Endothelial cell of umbilical vein (primary cell): ENCODE results near the gene TCF15. TPM values are rescaled to one million over a fixed set of nuclear protein-coding genes. Genes with fewer than 3 reads are reported as not detected.

Source experiments
- BruUV-seq: library from RNA; stranded (reverse); fragments of 400-500 nt; replicated peaks from 2 replicates; lab custom pipeline; 2021; lab: Mats Ljungman, UMichigan
- CTCF ChIA-PET: fragments of 300-600, 350-600 bp; sonication (Branson Sonifier 250); formaldehyde crosslinking; loops from one replicate; lab custom pipeline; 2021; ENCODE audit warnings: antibody characterized with exemption, inconsistent platforms; lab: Charles Lee
- POLR2A ChIA-PET: fragments of 300-600, 350-600 bp; sonication (Branson Sonifier 250); formaldehyde crosslinking; loops from one replicate; lab custom pipeline; 2021; ENCODE audit warnings: antibody characterized with exemption, inconsistent platforms; lab: Charles Lee
- DNase-seq: peaks from one replicate; pipeline ENCODE4 v3.0.0-alpha.2; 2011; ENCODE audit warnings: low read depth, low spot score
- FAIRE-seq: peaks from 2 replicates; lab custom pipeline; 2011; peaks lifted over from hg19 to GRCh38; lab: Jason Lieb, UNC
- H2AFZ ChIP-seq: 2 replicates; pipeline ENCODE4 v1.6.0; 2012; ENCODE audit warnings: low read depth, low read length, control low read depth, inconsistent platforms
- H3K27ac ChIP-seq: 2 replicates; pipeline ENCODE4 v1.5.1; 2011; ENCODE audit warnings: low read depth, mild to moderate bottlenecking, control low read depth, low read length, moderate library complexity; ENCODE audit not compliant: insufficient read depth
- H3K27me3 ChIP-seq, 2 experiments: 2 replicates each; pipeline versions ENCODE4 v1.6.0 to v1.6.1; 2011; ENCODE audit warnings: low read length in 2 of 2, mixed read lengths in 1 of 2; ENCODE audit not compliant: control insufficient read depth in 2 of 2, insufficient read depth in 2 of 2
- H3K36me3 ChIP-seq, 2 experiments: 2 replicates in 1 of 2; 3 replicates in 1 of 2; pipeline ENCODE4 v1.5.1; 2011; ENCODE audit warnings: low read length in 2 of 2, mild to moderate bottlenecking in 1 of 2, moderate library complexity in 1 of 2; ENCODE audit not compliant: control insufficient read depth in 2 of 2, insufficient read depth in 2 of 2; ENCODE audit errors: extremely low read depth in 1 of 2
- H3K4me1 ChIP-seq: 3 replicates; pipeline ENCODE4 v1.5.1; 2011; ENCODE audit warnings: mild to moderate bottlenecking, low read length; ENCODE audit not compliant: control insufficient read depth, insufficient read depth; ENCODE audit errors: extremely low read depth
- H3K4me2 ChIP-seq: 2 replicates; pipeline ENCODE4 v1.6.1; 2011; ENCODE audit warnings: low read length, control low read depth, mixed read lengths; ENCODE audit not compliant: insufficient read depth
- H3K4me3 ChIP-seq, 3 experiments: fragments of 200-600 bp in 1 of 3; sonication (generic), shearing (Covaris generic) in 1 of 3; replicated peaks in 1 of 3; 2 replicates each; pipeline ENCODE4 v1.5.1; 2011 to 2016; ENCODE audit warnings: control low read depth in 3 of 3, low read length in 3 of 3, mild to moderate bottlenecking in 2 of 3, inconsistent platforms in 1 of 3, low read depth in 1 of 3, moderate library complexity in 1 of 3; ENCODE audit not compliant: insufficient read depth in 1 of 3
- H3K79me2 ChIP-seq: 2 replicates; pipeline ENCODE4 v1.6.0; 2012; ENCODE audit warnings: low read length, inconsistent platforms; ENCODE audit not compliant: control insufficient read depth, insufficient read depth
- H3K9ac ChIP-seq: replicated peaks from 2 replicates; pipeline ENCODE3; 2011; ENCODE audit warnings: low read length, control low read depth; ENCODE audit not compliant: insufficient read depth; ENCODE audit errors: extremely low read depth
- H3K9me1 ChIP-seq: replicated peaks from 3 replicates; pipeline ENCODE4 v1.6.0; 2011; ENCODE audit warnings: mild to moderate bottlenecking, low read length; ENCODE audit not compliant: control insufficient read depth, insufficient read depth; ENCODE audit errors: extremely low read depth
- H3K9me3 ChIP-seq: replicated peaks from 2 replicates; pipeline ENCODE4 v1.5.1; 2012; ENCODE audit warnings: low read length, inconsistent platforms; ENCODE audit not compliant: control insufficient read depth, insufficient read depth
- H4K20me1 ChIP-seq: replicated peaks from 2 replicates; pipeline ENCODE3; 2011; ENCODE audit warnings: mild to moderate bottlenecking, low read length; ENCODE audit not compliant: control insufficient read depth, insufficient read depth; ENCODE audit errors: extremely low read depth
- EZH2 ChIP-seq: IDR thresholded peaks from 2 replicates; pipeline ENCODE4 v1.6.1; 2012; ENCODE audit warnings: borderline replicate concordance, low read depth, mild to moderate bottlenecking, moderate library complexity, low read length, inconsistent platforms; ENCODE audit not compliant: severe bottlenecking
- FOS ChIP-seq: IDR thresholded peaks from 2 replicates; pipeline ENCODE4 v1.6.1; 2011; ENCODE audit warnings: mild to moderate bottlenecking, low read length, moderate library complexity, borderline replicate concordance; ENCODE audit not compliant: insufficient read depth
- GATA2 ChIP-seq: IDR thresholded peaks from 2 replicates; pipeline ENCODE4 v1.7.0; 2011; ENCODE audit warnings: low read depth, mild to moderate bottlenecking, moderate library complexity, mixed read lengths, low read length; ENCODE audit not compliant: insufficient read length, insufficient read depth
- JUN ChIP-seq: IDR thresholded peaks from 2 replicates; pipeline ENCODE4 v1.6.1; 2011; ENCODE audit warnings: borderline replicate concordance, low read depth; ENCODE audit not compliant: insufficient read length, insufficient read depth
- MAX ChIP-seq: IDR thresholded peaks from 2 replicates; pipeline ENCODE4 v1.6.1; 2011; ENCODE audit not compliant: insufficient read depth, insufficient read length
- MYC ChIP-seq: IDR thresholded peaks from one replicate; pipeline ENCODE4 v1.6.1; 2011; ENCODE audit warnings: mild to moderate bottlenecking, low read depth, low read length
- POLR2A ChIP-seq: IDR thresholded peaks from 2 replicates; pipeline ENCODE4 v1.6.1; 2012; ENCODE audit warnings: low read depth, mild to moderate bottlenecking, control low read depth, low read length
- POLR2AphosphoS5 ChIP-seq: IDR thresholded peaks from 2 replicates; pipeline ENCODE4 v1.6.1; 2012; ENCODE audit warnings: low read depth, mild to moderate bottlenecking, control low read depth, low read length, moderate library complexity; ENCODE audit not compliant: insufficient read depth
- dilution Hi-C: fragments of 300-500 bp; cut with MboI; formaldehyde crosslinking; loops from one replicate; pipeline ENCODE4 v1.15.0; 2019; ENCODE audit warnings: low sequenced_read_pairs; ENCODE audit not compliant: extremely low pct_ligation_motif_present
- intact Hi-C: fragments of 100-400 bp; cut with micrococcal nuclease; formaldehyde crosslinking; loops from one replicate; pipeline ENCODE4 v1.10.0; 2022
- polyA plus RNA-seq, 4 experiments: library from polyadenylated mRNA; depleted of rRNA in 3 of 4; stranded (reverse) in 3 of 4; unstranded in 1 of 4; fragments of >200 nt; gene quantifications; 2 replicates each; pipeline versions ENCODE4 v1.2.1 to v1.2.3, GENCODE V29; 2011 to 2012; ENCODE audit warnings: missing spikeins in 1 of 4
- total RNA-seq: library from RNA; stranded (reverse); gene quantifications from 2 replicates; pipeline ENCODE4 v1.2.3, GENCODE V29; 2021
- TF ChIP-seq, protein P1 (sequence below), 2 donors: IDR thresholded peaks; 1 replicate in 1 of 2; 2 replicates in 1 of 2; pipeline ENCODE4 v1.5.1; 2011; ENCODE audit warnings: low read length in 2 of 2, mild to moderate bottlenecking in 2 of 2, moderate library complexity in 2 of 2, control low read depth in 1 of 2, inconsistent platforms in 1 of 2, low read depth in 1 of 2; ENCODE audit not compliant: insufficient read depth in 1 of 2; ENCODE audit errors: extremely low read depth in 1 of 2

TCF15 gene
- total and polyA plus RNA-seq, 2 donors (not counting 3 experiments of a cell fraction or from before 2014, with no cell fraction given): 0.07 to 1.3 TPM

GRCh38 chr20:600141-600540 lies 10.0 kb downstream of the TCF15 start:
- intact Hi-C loops: no loop called here
- Histone ChIP-seq H3K79me2 (no peaks in the 10 kb centered on the region), H3K9me1 (no peaks in the 10 kb centered on the region), H3K9ac (no peak overlapping the region), H3K4me1 (peaks cover 2% of the 10 kb centered on the region), H2AFZ (no peak overlapping the region), H3K9me3 (no peaks in the 10 kb centered on the region), H4K20me1 (no peaks in the 10 kb centered on the region), H3K36me3 (no peaks in the 10 kb centered on the region), H3K27ac (no peak overlapping the region), H3K4me2 (no peak overlapping the region), H3K4me3 (no peak overlapping the region), H3K27me3 (no peaks in the 10 kb centered on the region)
- dilution Hi-C loops: no loop called here
- ChIA-PET POLR2A (no interaction called here), CTCF (interaction anchor here (0.9 to 4.1 kb wide), 2 partner anchors 9 to 67 kb away, joined by 3 to 16 read pairs; no protein-coding TSS in a partner anchor)
- DNase-seq: no peak
- no peak for FAIRE-seq
- BruUV-seq: no TSS peak
- TF ChIP-seq, protein P1, sequence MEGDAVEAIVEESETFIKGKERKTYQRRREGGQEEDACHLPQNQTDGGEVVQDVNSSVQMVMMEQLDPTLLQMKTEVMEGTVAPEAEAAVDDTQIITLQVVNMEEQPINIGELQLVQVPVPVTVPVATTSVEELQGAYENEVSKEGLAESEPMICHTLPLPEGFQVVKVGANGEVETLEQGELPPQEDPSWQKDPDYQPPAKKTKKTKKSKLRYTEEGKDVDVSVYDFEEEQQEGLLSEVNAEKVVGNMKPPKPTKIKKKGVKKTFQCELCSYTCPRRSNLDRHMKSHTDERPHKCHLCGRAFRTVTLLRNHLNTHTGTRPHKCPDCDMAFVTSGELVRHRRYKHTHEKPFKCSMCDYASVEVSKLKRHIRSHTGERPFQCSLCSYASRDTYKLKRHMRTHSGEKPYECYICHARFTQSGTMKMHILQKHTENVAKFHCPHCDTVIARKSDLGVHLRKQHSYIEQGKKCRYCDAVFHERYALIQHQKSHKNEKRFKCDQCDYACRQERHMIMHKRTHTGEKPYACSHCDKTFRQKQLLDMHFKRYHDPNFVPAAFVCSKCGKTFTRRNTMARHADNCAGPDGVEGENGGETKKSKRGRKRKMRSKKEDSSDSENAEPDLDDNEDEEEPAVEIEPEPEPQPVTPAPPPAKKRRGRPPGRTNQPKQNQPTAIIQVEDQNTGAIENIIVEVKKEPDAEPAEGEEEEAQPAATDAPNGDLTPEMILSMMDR (IDR thresholded peaks at IDR 0.05; ENCODE audit: extremely low read depth in 1 of 2, insufficient read depth in 1 of 2, low read depth in 1 of 2, low read length in 2 of 2): no peak
- TF ChIP-seq POLR2AphosphoS5 (no peak), FOS (no peak), EZH2 (no peak), MYC (no peak), POLR2A (no peak), GATA2 (no peak), MAX (no peak), JUN (no peak)
